ENCODE measurements around the gene BRPF1.

The BRPF1 gene

GRCh38 chr3:9744162-9744561 lies 12.6 kb downstream of the BRPF1 start:
- no peak overlapping the region for H3K4me3 ChIP-seq (ENCODE audit: low read depth, low read length)
- TF ChIP-seq, protein P1, sequence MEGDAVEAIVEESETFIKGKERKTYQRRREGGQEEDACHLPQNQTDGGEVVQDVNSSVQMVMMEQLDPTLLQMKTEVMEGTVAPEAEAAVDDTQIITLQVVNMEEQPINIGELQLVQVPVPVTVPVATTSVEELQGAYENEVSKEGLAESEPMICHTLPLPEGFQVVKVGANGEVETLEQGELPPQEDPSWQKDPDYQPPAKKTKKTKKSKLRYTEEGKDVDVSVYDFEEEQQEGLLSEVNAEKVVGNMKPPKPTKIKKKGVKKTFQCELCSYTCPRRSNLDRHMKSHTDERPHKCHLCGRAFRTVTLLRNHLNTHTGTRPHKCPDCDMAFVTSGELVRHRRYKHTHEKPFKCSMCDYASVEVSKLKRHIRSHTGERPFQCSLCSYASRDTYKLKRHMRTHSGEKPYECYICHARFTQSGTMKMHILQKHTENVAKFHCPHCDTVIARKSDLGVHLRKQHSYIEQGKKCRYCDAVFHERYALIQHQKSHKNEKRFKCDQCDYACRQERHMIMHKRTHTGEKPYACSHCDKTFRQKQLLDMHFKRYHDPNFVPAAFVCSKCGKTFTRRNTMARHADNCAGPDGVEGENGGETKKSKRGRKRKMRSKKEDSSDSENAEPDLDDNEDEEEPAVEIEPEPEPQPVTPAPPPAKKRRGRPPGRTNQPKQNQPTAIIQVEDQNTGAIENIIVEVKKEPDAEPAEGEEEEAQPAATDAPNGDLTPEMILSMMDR (conservative IDR thresholded peaks at IDR 0.05; ENCODE audit: low read depth, low read length): no peak
- DNase-seq (ENCODE audit: low read depth): no peak

DNA sequence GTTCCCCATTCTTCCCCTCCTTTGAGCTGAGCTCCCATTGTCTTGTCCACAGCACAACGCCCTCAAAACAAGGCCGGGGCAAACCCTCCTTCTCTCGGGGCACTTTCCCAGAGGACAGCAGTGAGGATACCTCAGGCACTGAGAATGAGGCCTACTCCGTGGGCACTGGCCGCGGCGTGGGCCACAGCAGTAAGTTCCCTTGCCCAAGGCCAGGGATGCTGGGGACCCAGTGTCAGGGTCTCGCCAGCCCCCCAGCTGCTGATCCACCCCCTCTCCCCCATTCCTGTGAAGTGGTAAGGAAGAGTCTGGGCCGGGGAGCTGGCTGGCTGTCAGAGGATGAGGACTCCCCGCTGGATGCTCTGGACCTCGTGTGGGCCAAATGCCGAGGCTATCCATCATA lies 14.0 kb downstream of the BRPF1 start:
- no peak overlapping the region for H3K4me3 ChIP-seq (ENCODE audit: low read depth, low read length)
- TF ChIP-seq, protein P1 (conservative IDR thresholded peaks at IDR 0.05; ENCODE audit: low read depth, low read length): no peak
- no peak for DNase-seq (ENCODE audit: low read depth)

DNA sequence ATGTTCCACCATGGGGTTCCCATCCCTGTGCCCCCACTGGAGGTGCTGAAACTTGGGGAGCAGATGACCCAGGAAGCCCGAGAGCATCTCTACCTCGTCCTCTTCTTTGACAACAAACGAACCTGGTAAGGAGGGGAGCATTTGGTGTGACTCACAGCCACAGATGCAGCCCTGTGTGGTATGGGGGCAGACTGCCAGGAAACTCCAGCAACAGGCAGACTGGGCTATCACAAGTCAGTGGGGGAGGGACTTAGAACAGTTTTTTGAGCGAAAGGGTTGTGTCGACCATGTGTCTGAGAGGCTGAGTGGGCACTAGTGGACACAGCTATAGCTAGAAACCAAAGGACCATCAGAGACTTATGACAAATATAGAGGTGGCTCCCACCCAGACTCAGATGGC lies 14.8 kb downstream of the BRPF1 start:
- no peak overlapping the region for H3K4me3 ChIP-seq (ENCODE audit: low read depth, low read length)
- TF ChIP-seq, protein P1 (conservative IDR thresholded peaks at IDR 0.05; ENCODE audit: low read depth, low read length): no peak
- peak; percentile 95 for DNase-seq (ENCODE audit: low read depth)

- H3K4me3 ChIP-seq (ENCODE audit: low read depth, low read length): no peak overlapping the region
- peak; percentile 41 for DNase-seq (ENCODE audit: low read depth)
- TF ChIP-seq, protein P1 (conservative IDR thresholded peaks at IDR 0.05; ENCODE audit: low read depth, low read length): no peak
These were observed 15.7 kb downstream of the BRPF1 start for GRCh38 chr3:9747267-9747666.

GRCh38 chr3:9748031-9748430 lies 16.5 kb downstream of the BRPF1 start:
- no peak for DNase-seq (ENCODE audit: low read depth)

DNA sequence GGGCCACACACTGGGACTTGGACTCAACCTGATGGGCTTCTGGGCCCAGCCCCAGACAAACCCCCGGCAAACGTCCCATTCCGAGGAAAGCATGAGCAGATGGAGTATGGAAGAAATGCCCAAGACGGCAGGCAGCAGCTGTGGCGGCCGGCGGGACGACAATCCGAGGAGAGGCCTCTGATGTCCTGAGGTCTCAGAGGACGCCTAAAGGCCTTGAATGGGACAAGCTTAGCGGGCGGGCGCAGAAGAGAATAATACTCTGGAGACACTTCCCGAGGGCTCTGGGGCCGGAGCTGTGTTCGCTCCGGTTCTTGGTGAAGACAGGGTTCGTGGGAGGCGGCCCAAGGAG lies 17.7 kb downstream of the BRPF1 start:
- H3K4me3 ChIP-seq (ENCODE audit: low read depth, low read length): peak overlapping the region; percentile 60
- no peak for DNase-seq (ENCODE audit: low read depth)
- TF ChIP-seq, protein P1 (conservative IDR thresholded peaks at IDR 0.05; ENCODE audit: low read depth, low read length): no peak

More at GRCh38 chr3:9748031-9748430, 16.5 kb downstream of the BRPF1 start:
- TF ChIP-seq, protein P1 (conservative IDR thresholded peaks at IDR 0.05; ENCODE audit: low read depth, low read length): no peak
- no peak overlapping the region for H3K4me3 ChIP-seq (ENCODE audit: low read depth, low read length)

- peak; percentile 99 for DNase-seq (ENCODE audit: low read depth)
- TF ChIP-seq, protein P1 (conservative IDR thresholded peaks at IDR 0.05; ENCODE audit: low read depth, low read length): no peak
- peak within 1 kb of the TSS; percentile 84 for H3K4me3 ChIP-seq (ENCODE audit: low read depth, low read length)
These were observed 18.4 kb downstream of the BRPF1 start, which contains the start of gene OGG1 for GRCh38 chr3:9749645-9750555. Gene OGG1 (plus strand): TSS chr3:9749952. CDS start chr3:9750287, 335 bp downstream.

Measured in choroid plexus epithelial cell (primary cell).